Liver (tissue), 9 donors: ENCODE results near the gene PRR30. TPM values are rescaled to one million over a fixed set of nuclear protein-coding genes. Genes with fewer than 3 reads are reported as not detected.

ENCODE experiments used
- DNase-seq: peaks from one replicate; pipeline ENCODE4 v3.0.0-alpha.2; 2017; ENCODE audit warnings: low spot score
- H3K27ac ChIP-seq, 2 donors: one replicate each; pipeline ENCODE4 v1.7.0; 2013; ENCODE audit warnings: inconsistent platforms in 2 of 2, low read length in 2 of 2, control low read depth in 1 of 2, low read depth in 1 of 2, mild to moderate bottlenecking in 1 of 2
- H3K27me3 ChIP-seq, 4 donors: one replicate each; pipeline versions ENCODE4 v1.6.1 to v1.7.0; 2013; ENCODE audit warnings: low read length in 3 of 4, inconsistent platforms in 1 of 4, mild to moderate bottlenecking in 1 of 4, moderate library complexity in 1 of 4; ENCODE audit not compliant: control insufficient read depth in 4 of 4, insufficient read depth in 4 of 4
- H3K36me3 ChIP-seq, 4 donors: one replicate each; pipeline versions ENCODE4 v1.6.1 to v1.7.0; 2013; ENCODE audit warnings: low read length in 3 of 4, mild to moderate bottlenecking in 3 of 4, low read depth in 1 of 4, moderate library complexity in 1 of 4; ENCODE audit not compliant: control insufficient read depth in 4 of 4, insufficient read depth in 3 of 4
- H3K4me1 ChIP-seq, 4 donors: one replicate each; pipeline versions ENCODE4 v1.6.1 to v1.7.0; 2013; ENCODE audit warnings: low read length in 3 of 4, mild to moderate bottlenecking in 3 of 4, moderate library complexity in 1 of 4; ENCODE audit not compliant: control insufficient read depth in 4 of 4, insufficient read depth in 4 of 4
- H3K4me3 ChIP-seq, 3 donors: one replicate each; pipeline versions ENCODE4 v1.6.1 to v1.7.0; 2013; ENCODE audit warnings: low read length in 3 of 3, control low read depth in 1 of 3, low read depth in 1 of 3, mild to moderate bottlenecking in 1 of 3
- H3K9ac ChIP-seq, 2 donors: one replicate each; pipeline ENCODE4 v1.7.0; 2013; ENCODE audit warnings: low read length in 2 of 2, mild to moderate bottlenecking in 2 of 2, moderate library complexity in 2 of 2, control low read depth in 1 of 2, low read depth in 1 of 2
- H3K9me3 ChIP-seq, 4 donors: one replicate each; pipeline versions ENCODE4 v1.6.1 to v1.7.0; 2013; ENCODE audit warnings: low read length in 3 of 4; ENCODE audit not compliant: control insufficient read depth in 4 of 4
- EGR1 ChIP-seq, 2 donors: IDR thresholded peaks; 2 replicates each; pipeline ENCODE4 v1.6.1; 2016 to 2018; ENCODE audit warnings: antibody characterized with exemption in 2 of 2, low read depth in 2 of 2
- FOXA1 ChIP-seq: IDR thresholded peaks from 2 replicates; pipeline ENCODE4 v1.6.1; 2016; ENCODE audit warnings: antibody characterized with exemption
- FOXA2 ChIP-seq: IDR thresholded peaks from 2 replicates; pipeline ENCODE4 v1.6.1; 2016; ENCODE audit warnings: antibody characterized with exemption
- GABPA ChIP-seq, 2 donors: IDR thresholded peaks in 1 of 2; conservative IDR thresholded peaks in 1 of 2; 2 replicates each; pipeline ENCODE4 v1.6.1; 2016; ENCODE audit warnings: antibody characterized with exemption in 2 of 2, mild to moderate bottlenecking in 1 of 2, moderate library complexity in 1 of 2
- HNF4A ChIP-seq, 2 donors: conservative IDR thresholded peaks; 2 replicates each; pipeline ENCODE4 v1.6.1; 2016; ENCODE audit warnings: antibody characterized with exemption in 2 of 2, mild to moderate bottlenecking in 2 of 2
- HNF4G ChIP-seq: IDR thresholded peaks from 2 replicates; pipeline ENCODE4 v1.6.1; 2016; ENCODE audit warnings: antibody characterized with exemption
- JUND ChIP-seq, 2 donors: IDR thresholded peaks; 2 replicates each; pipeline ENCODE4 v1.6.1; 2016; ENCODE audit warnings: antibody characterized with exemption in 2 of 2
- NR2F2 ChIP-seq: IDR thresholded peaks from 2 replicates; pipeline ENCODE4 v1.6.1; 2016; ENCODE audit warnings: antibody characterized with exemption
- RXRA ChIP-seq, 2 donors: IDR thresholded peaks; 2 replicates each; pipeline ENCODE4 v1.6.1; 2017 to 2018; ENCODE audit warnings: antibody characterized with exemption in 2 of 2, mild to moderate bottlenecking in 1 of 2
- SP1 ChIP-seq: IDR thresholded peaks from 2 replicates; pipeline ENCODE4 v1.6.1; 2018; ENCODE audit warnings: antibody characterized with exemption, mild to moderate bottlenecking
- TAF1 ChIP-seq: conservative IDR thresholded peaks from 2 replicates; pipeline ENCODE4 v1.6.1; 2016; ENCODE audit warnings: antibody characterized with exemption, mild to moderate bottlenecking
- YY1 ChIP-seq: IDR thresholded peaks from 2 replicates; pipeline ENCODE4 v1.6.1; 2016; ENCODE audit warnings: antibody characterized with exemption, mild to moderate bottlenecking
- WGBS: extraction: QIAGEN DNeasy Blood & Tissue Kit; methylation state at CpG from one replicate; pipeline ENCODE4 v1.1.7; 2013; 5-methylcytosine and 5-hydroxymethylcytosine counted together
- polyA plus RNA-seq, 2 donors: library from polyadenylated mRNA; stranded (reverse) in 1 of 2; unstranded in 1 of 2; fragments of 200-250 nt in 1 of 2; fragments of >200 nt in 1 of 2; fragmentation: Nextera tagmentation in 1 of 2; extraction: Ambion mirVana in 1 of 2; gene quantifications; one replicate each; pipeline versions ENCODE4 v1.2.1 to v1.2.3, GENCODE V29; 2013 to 2015
- total RNA-seq, 2 donors: library from RNA; depleted of rRNA; stranded (reverse); fragments of >200 nt; gene quantifications; one replicate each; pipeline ENCODE4 v1.2.3, GENCODE V29; 2014
- TF ChIP-seq, protein P1 (sequence below): IDR thresholded peaks from 2 replicates; pipeline ENCODE4 v1.6.1; 2016; ENCODE audit warnings: antibody characterized with exemption
- TF ChIP-seq, protein P2 (sequence below): IDR thresholded peaks from 2 replicates; pipeline ENCODE4 v1.6.1; 2016; ENCODE audit warnings: antibody characterized with exemption
- TF ChIP-seq, protein P3 (sequence below): IDR thresholded peaks from 2 replicates; pipeline ENCODE4 v1.6.1; 2016; ENCODE audit warnings: antibody characterized with exemption, mild to moderate bottlenecking
- TF ChIP-seq, protein P4 (sequence below): IDR thresholded peaks from 2 replicates; pipeline ENCODE4 v1.6.1; 2016; ENCODE audit warnings: antibody characterized with exemption
- TF ChIP-seq, protein P5 (sequence below): fragments of 150-350 bp; IDR thresholded peaks from 2 replicates; pipeline ENCODE4 v1.5.1; 2017; ENCODE audit warnings: improper control_type of control experiment, low read depth, low read length; ENCODE audit not compliant: missing input control
- donor health status: healthy.
- donor health status: healthy.
- donor health status: healthy.
- donor health status: healthy.
- donor health status: healthy.

Gene PRR30
- total and polyA plus RNA-seq, 4 donors, result not detected

DNA sequence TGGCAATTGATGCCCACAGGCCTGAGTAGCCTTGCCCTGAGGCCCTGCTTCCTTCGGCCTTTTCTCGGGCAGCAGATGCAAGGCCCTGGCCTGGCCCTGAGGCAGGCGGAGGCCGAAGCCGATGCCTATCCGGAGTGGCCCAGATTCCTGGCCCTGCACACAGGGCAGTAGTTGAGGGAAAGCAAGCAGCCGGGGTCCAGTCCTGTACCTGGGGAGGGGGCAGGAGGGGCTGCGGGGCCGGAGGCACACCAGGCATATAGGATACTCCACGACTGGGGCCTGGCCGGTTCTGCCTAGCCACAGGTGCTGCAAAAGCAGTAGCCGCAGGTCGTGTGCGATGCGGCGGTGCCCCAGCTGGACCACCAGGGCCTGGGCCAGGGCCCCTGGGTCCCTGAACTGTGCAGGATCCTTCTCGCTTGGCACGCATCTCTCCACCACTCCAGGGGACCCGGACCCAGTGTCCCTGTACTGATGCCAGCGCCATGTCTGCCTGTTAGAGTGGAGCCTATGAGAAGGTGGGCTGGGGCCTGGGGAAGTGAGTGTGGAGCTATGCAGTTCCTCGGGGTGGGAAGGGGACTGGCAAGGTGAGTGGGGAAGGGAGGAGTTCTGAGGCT, 1.8 kb downstream of the PRR30 start:
- H3K36me3 ChIP-seq, result peaks cover 0 to 3% (median 3%) of the 10 kb centered on the region in 4 donors
- no peak overlapping the region for H3K27ac ChIP-seq
- H3K4me1 ChIP-seq, result peaks cover 3 to 12% (median 10%) of the 10 kb centered on the region in 4 donors
- 95% methylated on average over 21 of the region's 21 CpGs for WGBS
- no peaks in the 10 kb centered on the region for H3K27me3 ChIP-seq
- TF ChIP-seq HNF4G, result no peak
- no peak for TF ChIP-seq JUND (IDR thresholded peaks at IDR 0.05)
- TF ChIP-seq, protein P1, sequence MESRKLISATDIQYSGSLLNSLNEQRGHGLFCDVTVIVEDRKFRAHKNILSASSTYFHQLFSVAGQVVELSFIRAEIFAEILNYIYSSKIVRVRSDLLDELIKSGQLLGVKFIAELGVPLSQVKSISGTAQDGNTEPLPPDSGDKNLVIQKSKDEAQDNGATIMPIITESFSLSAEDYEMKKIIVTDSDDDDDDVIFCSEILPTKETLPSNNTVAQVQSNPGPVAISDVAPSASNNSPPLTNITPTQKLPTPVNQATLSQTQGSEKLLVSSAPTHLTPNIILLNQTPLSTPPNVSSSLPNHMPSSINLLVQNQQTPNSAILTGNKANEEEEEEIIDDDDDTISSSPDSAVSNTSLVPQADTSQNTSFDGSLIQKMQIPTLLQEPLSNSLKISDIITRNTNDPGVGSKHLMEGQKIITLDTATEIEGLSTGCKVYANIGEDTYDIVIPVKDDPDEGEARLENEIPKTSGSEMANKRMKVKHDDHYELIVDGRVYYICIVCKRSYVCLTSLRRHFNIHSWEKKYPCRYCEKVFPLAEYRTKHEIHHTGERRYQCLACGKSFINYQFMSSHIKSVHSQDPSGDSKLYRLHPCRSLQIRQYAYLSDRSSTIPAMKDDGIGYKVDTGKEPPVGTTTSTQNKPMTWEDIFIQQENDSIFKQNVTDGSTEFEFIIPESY, result no peak
- TF ChIP-seq GABPA (IDR thresholded peaks at IDR 0.05 in 1 of 2, conservative IDR thresholded peaks at IDR 0.05 in 1 of 2), result no peak
- TF ChIP-seq TAF1, result no peak
- TF ChIP-seq HNF4A (conservative IDR thresholded peaks at IDR 0.05), result no peak
- TF ChIP-seq EGR1 (IDR thresholded peaks at IDR 0.05; ENCODE audit: low read depth in 2 of 2), result no peak
- TF ChIP-seq FOXA1, result no peak
- TF ChIP-seq YY1, result no peak
- TF ChIP-seq RXRA (IDR thresholded peaks at IDR 0.05), result no peak
- TF ChIP-seq, protein P2, sequence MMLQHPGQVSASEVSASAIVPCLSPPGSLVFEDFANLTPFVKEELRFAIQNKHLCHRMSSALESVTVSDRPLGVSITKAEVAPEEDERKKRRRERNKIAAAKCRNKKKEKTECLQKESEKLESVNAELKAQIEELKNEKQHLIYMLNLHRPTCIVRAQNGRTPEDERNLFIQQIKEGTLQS, result no peak
- no peak for TF ChIP-seq NR2F2
- TF ChIP-seq, protein P3, sequence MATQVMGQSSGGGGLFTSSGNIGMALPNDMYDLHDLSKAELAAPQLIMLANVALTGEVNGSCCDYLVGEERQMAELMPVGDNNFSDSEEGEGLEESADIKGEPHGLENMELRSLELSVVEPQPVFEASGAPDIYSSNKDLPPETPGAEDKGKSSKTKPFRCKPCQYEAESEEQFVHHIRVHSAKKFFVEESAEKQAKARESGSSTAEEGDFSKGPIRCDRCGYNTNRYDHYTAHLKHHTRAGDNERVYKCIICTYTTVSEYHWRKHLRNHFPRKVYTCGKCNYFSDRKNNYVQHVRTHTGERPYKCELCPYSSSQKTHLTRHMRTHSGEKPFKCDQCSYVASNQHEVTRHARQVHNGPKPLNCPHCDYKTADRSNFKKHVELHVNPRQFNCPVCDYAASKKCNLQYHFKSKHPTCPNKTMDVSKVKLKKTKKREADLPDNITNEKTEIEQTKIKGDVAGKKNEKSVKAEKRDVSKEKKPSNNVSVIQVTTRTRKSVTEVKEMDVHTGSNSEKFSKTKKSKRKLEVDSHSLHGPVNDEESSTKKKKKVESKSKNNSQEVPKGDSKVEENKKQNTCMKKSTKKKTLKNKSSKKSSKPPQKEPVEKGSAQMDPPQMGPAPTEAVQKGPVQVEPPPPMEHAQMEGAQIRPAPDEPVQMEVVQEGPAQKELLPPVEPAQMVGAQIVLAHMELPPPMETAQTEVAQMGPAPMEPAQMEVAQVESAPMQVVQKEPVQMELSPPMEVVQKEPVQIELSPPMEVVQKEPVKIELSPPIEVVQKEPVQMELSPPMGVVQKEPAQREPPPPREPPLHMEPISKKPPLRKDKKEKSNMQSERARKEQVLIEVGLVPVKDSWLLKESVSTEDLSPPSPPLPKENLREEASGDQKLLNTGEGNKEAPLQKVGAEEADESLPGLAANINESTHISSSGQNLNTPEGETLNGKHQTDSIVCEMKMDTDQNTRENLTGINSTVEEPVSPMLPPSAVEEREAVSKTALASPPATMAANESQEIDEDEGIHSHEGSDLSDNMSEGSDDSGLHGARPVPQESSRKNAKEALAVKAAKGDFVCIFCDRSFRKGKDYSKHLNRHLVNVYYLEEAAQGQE, result no peak
- no peak for TF ChIP-seq SP1
- TF ChIP-seq, protein P4, sequence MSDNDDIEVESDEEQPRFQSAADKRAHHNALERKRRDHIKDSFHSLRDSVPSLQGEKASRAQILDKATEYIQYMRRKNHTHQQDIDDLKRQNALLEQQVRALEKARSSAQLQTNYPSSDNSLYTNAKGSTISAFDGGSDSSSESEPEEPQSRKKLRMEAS, result no peak
- TF ChIP-seq FOXA2, result no peak
- H3K4me3 ChIP-seq, result no peak overlapping the region
- no peak overlapping the region for H3K9ac ChIP-seq
- no peak for DNase-seq
- no peaks in the 10 kb centered on the region for H3K9me3 ChIP-seq

DNA sequence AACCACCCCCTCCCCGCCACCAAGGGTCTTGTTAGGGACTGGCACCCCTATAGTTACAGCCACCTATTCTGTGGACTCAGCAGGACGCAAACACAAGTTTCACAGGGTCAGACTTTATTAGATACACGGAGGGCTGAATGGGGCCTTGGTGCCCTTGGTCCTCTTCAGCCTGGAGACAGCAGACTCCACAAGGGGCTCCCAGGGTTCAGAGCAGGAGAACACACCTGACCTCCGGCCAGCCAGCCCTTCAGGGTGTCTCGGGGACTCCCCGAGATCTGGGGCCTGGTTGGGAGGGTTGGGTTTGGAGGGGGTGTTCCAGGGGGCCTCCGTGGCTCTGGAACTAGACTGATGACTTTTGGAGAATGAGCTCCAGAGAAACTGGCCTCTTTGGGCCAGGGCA, 2.5 kb downstream of the PRR30 start:
- H3K4me3 ChIP-seq, result no peak overlapping the region
- H3K27me3 ChIP-seq, result no peaks in the 10 kb centered on the region
- H3K9ac ChIP-seq, result no peak overlapping the region
- H3K36me3 ChIP-seq, result peaks cover 2 to 10% (median 8%) of the 10 kb centered on the region in 4 donors
- WGBS, result 97% methylated on average over 7 of the region's 7 CpGs
- peaks cover 3 to 12% (median 10%) of the 10 kb centered on the region in 4 donors for H3K4me1 ChIP-seq
- H3K9me3 ChIP-seq, result no peaks in the 10 kb centered on the region
- no peak for TF ChIP-seq JUND (IDR thresholded peaks at IDR 0.05)
- no peak for TF ChIP-seq HNF4G
- TF ChIP-seq EGR1 (IDR thresholded peaks at IDR 0.05; ENCODE audit: low read depth in 2 of 2), result no peak
- TF ChIP-seq, protein P3, result no peak
- no peak for TF ChIP-seq HNF4A (conservative IDR thresholded peaks at IDR 0.05)
- TF ChIP-seq RXRA (IDR thresholded peaks at IDR 0.05), result no peak
- TF ChIP-seq, protein P1, result no peak
- TF ChIP-seq, protein P5, sequence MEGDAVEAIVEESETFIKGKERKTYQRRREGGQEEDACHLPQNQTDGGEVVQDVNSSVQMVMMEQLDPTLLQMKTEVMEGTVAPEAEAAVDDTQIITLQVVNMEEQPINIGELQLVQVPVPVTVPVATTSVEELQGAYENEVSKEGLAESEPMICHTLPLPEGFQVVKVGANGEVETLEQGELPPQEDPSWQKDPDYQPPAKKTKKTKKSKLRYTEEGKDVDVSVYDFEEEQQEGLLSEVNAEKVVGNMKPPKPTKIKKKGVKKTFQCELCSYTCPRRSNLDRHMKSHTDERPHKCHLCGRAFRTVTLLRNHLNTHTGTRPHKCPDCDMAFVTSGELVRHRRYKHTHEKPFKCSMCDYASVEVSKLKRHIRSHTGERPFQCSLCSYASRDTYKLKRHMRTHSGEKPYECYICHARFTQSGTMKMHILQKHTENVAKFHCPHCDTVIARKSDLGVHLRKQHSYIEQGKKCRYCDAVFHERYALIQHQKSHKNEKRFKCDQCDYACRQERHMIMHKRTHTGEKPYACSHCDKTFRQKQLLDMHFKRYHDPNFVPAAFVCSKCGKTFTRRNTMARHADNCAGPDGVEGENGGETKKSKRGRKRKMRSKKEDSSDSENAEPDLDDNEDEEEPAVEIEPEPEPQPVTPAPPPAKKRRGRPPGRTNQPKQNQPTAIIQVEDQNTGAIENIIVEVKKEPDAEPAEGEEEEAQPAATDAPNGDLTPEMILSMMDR, result no peak
- TF ChIP-seq FOXA2, result no peak
- no peak for TF ChIP-seq TAF1
- DNase-seq, result no peak
- H3K27ac ChIP-seq, result no peak overlapping the region
